GM21576 (cell line): ENCODE data around the gene ADGRL2.

Experiments used
- ATAC-seq: cut with Tn5 transposase; IDR thresholded peaks from one replicate; pipeline ENCODE4 v1.9.1; 2021; ENCODE audit warnings: mild to moderate bottlenecking, moderate library complexity; ENCODE audit not compliant: unreplicated experiment

The ADGRL2 gene

GRCh38 chr1:81976539-81976938 lies 175.8 kb downstream of the ADGRL2 start:
- no peak for ATAC-seq

DNA sequence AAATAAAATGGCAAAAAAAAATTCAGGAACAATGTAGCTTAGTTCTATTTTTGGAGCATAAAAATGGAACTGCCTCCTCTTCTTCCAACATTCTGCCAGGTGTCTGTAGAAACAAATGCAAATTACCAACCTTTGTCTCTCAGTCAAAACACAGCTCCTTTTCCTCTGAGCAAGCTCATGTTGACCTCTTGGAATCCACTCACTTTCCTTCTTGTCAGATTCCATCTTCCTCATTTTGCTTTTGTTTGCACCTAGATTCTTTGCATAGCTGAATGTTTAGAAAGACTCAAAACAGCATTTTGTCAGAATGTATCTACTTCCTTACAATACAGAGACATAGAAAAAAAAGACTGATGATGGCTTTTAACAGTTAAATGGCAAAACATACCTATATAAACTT lies 178.2 kb downstream of the ADGRL2 start:
- ATAC-seq = no peak

DNA sequence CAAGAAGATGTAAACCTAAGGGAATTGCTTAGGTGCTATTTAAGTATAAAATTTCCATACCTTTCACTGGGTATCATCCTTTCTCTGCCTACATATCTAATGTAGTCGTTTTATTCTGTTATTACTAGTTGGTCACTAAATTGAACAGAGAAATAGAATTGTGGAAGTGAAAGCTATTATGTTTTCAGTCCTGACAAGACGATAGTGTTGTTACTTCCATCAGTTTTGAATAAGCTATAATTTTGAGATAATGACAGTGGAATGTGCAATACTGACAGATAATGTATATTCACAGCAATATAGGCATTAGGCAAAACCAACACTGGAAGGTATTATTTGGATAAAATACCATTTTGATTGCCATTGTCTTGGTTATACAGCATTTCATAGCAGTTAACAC lies 181.8 kb downstream of the ADGRL2 start:
- ATAC-seq = no peak

DNA sequence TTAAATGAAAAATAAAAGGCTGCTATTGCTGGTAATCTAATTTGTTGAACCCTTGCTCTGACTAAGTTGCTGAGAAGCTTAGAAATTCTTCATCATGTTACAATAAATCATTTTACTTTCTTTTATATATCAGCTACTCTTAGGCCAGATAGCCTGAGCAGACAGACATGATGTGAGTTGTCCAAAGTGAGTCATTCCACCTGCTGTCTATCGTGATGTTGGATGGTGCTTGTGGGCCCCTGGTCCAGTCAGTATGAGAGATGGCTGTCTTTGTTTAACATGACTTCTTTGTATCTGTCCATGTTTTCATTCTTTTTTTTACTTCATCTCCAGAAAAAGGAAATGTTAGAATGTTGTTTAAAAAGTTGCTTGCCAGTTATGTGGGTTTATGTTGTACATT lies 188.8 kb downstream of the ADGRL2 start:
- ATAC-seq = no peak

DNA sequence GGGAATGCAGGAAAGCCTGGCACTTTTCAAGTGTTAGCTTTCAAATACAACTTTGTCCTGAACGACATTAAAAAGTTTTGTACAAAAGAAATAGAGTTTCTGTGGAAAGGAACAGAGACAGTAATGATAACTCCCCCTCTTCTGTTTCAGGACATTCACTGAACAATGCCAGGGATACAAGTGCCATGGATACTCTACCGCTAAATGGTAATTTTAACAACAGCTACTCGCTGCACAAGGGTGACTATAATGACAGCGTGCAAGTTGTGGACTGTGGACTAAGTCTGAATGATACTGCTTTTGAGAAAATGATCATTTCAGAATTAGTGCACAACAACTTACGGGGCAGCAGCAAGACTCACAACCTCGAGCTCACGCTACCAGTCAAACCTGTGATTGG lies 189.5 kb downstream of the ADGRL2 start:
- ATAC-seq = no peak

- ATAC-seq = no peak
Measured at GRCh38 chr1:81998165-81998564, 197.4 kb downstream of the ADGRL2 start.

GRCh38 chr1:81999364-81999763 lies 198.6 kb downstream of the ADGRL2 start:
- ATAC-seq = no peak

GRCh38 chr1:82000221-82000620 lies 199.5 kb downstream of the ADGRL2 start:
- no peak for ATAC-seq

- ATAC-seq = no peak
Measured at GRCh38 chr1:82001345-82001744, 200.6 kb downstream of the ADGRL2 start.

DNA sequence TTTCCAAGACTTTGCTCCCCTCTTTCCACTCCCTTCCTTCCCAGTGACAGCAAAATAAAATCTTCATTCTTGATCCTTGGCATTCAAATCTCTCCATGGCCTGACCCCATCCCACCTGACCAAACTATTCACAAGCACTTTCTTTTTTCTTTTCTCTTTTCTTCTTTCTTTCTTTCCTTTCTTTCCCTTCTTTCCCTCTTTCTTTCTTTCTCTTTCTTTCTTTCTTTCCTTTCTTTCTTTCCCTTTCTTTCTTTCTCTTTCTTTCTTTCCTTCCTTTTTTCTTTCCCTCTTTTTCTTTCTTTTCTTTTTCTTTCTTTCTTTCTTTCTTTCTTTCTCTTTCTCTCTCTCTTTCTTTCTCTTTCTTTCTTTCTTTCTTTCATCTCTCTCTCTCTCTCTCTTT lies 207.1 kb downstream of the ADGRL2 start:
- ATAC-seq = no peak

DNA sequence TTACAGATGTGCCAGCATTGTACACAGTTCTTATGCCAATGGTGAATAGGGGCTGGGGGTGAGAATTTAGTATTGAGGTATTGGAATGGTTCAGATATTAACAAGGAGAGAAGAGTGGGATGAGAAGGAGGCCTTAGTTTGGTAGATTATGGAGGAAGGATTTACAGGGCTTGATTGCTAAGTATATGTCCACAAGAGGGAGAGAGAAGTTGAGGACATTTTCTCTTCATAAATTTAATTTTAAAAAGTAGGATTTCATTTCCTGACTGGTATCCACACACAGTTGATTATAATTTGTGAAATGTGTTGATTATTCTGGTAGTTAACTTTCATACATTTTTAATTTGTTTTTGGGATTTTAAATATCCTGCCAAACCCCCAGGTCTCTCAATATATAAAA lies 213.0 kb downstream of the ADGRL2 start:
- no peak for ATAC-seq

DNA sequence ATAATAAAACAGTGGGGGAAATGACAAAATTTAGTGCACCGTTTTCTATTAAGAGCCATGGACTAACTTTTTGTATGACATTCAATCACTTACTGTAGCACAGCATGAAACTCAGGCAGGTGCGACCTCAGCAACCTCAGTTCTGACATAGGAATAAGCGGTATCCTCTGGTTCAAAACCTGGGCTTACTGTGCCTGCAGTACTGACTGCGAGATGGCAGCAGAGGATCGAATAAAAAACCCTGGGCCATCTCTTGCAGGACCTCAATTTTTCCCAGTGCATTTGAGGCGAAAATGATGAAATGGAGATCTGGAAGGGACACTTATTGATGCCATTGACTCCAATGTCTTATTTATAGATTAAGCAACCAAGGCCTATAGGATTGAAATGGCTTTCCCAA lies 214.7 kb downstream of the ADGRL2 start:
- no peak for ATAC-seq

DNA sequence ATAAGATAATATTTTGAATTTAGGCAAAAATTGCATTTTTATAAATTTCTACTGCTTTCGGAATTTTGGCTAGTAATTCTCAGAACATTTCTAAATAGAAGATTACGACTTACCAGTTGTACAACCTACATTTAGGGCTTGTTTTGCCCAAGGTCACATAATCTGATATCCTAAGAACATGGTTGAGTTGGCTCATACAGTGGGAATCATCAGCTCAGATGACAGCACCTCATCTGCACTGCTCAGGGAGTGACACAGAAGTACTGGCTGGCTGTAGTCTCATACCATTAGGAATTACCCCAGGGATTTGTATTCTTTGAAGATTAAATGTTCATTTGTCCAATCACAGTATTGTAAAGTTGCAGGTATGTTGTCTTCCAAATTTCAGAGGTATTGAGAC lies 217.6 kb downstream of the ADGRL2 start:
- no peak for ATAC-seq

DNA sequence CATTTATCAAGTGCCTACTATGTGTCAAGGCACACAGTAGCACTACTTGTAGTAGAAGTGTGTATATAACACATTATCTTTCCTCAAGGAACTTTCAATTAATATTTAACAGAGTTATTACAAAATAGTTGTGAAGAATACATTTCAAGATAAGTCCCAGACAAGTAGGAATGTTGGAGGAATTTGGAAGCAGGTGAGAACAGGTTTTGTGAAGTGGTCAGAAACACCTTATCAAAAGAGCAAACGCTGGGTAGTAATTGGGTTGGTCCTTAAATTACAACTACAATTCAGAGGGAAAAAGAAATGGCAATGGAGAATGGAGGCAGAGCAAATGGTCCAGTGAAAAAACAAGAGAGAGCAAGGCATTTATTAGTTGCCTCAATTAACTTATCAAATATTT lies 218.8 kb downstream of the ADGRL2 start:
- no peak for ATAC-seq

GRCh38 chr1:82030830-82031229 lies 230.1 kb downstream of the ADGRL2 start:
- ATAC-seq = no peak

DNA sequence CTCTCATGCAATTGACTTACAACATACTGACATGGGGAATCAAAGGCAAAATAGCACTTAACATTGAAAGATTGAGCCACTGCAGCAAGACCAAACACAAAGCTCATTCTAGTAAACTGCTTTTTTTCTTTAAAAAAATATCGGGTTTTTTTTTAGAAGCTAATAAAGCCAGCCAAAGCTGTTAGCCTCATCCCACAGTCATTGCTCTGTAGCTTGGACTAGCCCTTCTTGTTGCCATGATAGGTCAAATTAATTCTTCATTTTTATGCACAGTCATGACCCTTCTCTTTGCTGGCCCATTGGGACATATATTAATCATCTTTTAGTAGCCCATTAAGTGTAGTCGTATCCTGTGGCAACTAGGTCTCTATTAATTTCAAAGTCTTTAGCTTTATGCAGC lies 231.3 kb downstream of the ADGRL2 start:
- no peak for ATAC-seq

GRCh38 chr1:82034812-82035211 lies 234.1 kb downstream of the ADGRL2 start:
- ATAC-seq = no peak
